KMS-11 (cell line): ENCODE results near the gene ABL2.

Experiments
- H2AFZ ChIP-seq: fragments of 200-600 bp; sonication (generic); 2 replicates; pipeline ENCODE4 v1.6.1; 2016; ENCODE audit warnings: antibody characterized with exemption, mixed run types, low read depth
- H3K27ac ChIP-seq: fragments of 200-600 bp; sonication (generic); 2 replicates; pipeline ENCODE4 v1.6.1; 2016; ENCODE audit warnings: mild to moderate bottlenecking, mixed run types
- H3K27me3 ChIP-seq: fragments of 200-600 bp; sonication (generic); 2 replicates; pipeline ENCODE4 v1.6.1; 2017; ENCODE audit warnings: mild to moderate bottlenecking, low read depth, mixed run types, moderate library complexity; ENCODE audit not compliant: insufficient read depth
- H3K36me3 ChIP-seq: fragments of 200-600 bp; sonication (generic); 2 replicates; pipeline ENCODE4 v1.6.1; 2017; ENCODE audit warnings: mild to moderate bottlenecking, mixed run types; ENCODE audit not compliant: insufficient read depth
- H3K4me1 ChIP-seq: fragments of 200-600 bp; sonication (generic); 2 replicates; pipeline ENCODE4 v1.6.1; 2016; ENCODE audit warnings: mild to moderate bottlenecking, low read depth, mixed run types; ENCODE audit not compliant: poor library complexity, severe bottlenecking
- H3K4me2 ChIP-seq: fragments of 200-600 bp; sonication (generic); 2 replicates; pipeline ENCODE4 v1.7.0; 2016; ENCODE audit warnings: mild to moderate bottlenecking, mixed run types
- H3K4me3 ChIP-seq: fragments of 200-600 bp; sonication (generic); IDR thresholded peaks from 2 replicates; pipeline ENCODE4 v1.6.1; 2017; ENCODE audit warnings: low read depth, low read length, mixed read lengths; ENCODE audit not compliant: insufficient read depth
- H3K79me2 ChIP-seq: fragments of 200-600 bp; sonication (generic); 2 replicates; pipeline ENCODE4 v1.6.1; 2016; ENCODE audit warnings: low read depth, mixed run types; ENCODE audit not compliant: insufficient read depth
- H3K9ac ChIP-seq: fragments of 200-600 bp; sonication (generic); 2 replicates; pipeline ENCODE4 v1.6.1; 2016; ENCODE audit warnings: mild to moderate bottlenecking, mixed run types
- H4K20me1 ChIP-seq: fragments of 200-600 bp; sonication (generic); 2 replicates; pipeline ENCODE4 v1.6.1; 2016; ENCODE audit warnings: mild to moderate bottlenecking, mixed run types; ENCODE audit not compliant: insufficient read depth
- CTCF ChIP-seq: fragments of 200-600 bp; sonication (generic); conservative IDR thresholded peaks from 2 replicates; pipeline ENCODE4 v1.6.1; 2017; ENCODE audit warnings: low read depth, mild to moderate bottlenecking, antibody characterized with exemption, low read length, moderate library complexity, mixed read lengths

Gene ABL2

GRCh38 chr1:179190861-179191260, 38.6 kb downstream of the ABL2 start:
- Histone ChIP-seq H3K79me2 (peaks cover 31% of the 10 kb centered on the region; the same call in 1 of the 2 replicates), H3K27ac (no peak overlapping the region), H4K20me1 (no peaks in the 10 kb centered on the region), H2AFZ (no peak overlapping the region), H3K27me3 (no peaks in the 10 kb centered on the region), H3K4me2 (no peak overlapping the region), H3K9ac (no peak overlapping the region), H3K36me3 (no peaks in the 10 kb centered on the region), H3K4me1 (no peaks in the 10 kb centered on the region), H3K4me3 (no peak overlapping the region)
- TF ChIP-seq CTCF = no peak

DNA sequence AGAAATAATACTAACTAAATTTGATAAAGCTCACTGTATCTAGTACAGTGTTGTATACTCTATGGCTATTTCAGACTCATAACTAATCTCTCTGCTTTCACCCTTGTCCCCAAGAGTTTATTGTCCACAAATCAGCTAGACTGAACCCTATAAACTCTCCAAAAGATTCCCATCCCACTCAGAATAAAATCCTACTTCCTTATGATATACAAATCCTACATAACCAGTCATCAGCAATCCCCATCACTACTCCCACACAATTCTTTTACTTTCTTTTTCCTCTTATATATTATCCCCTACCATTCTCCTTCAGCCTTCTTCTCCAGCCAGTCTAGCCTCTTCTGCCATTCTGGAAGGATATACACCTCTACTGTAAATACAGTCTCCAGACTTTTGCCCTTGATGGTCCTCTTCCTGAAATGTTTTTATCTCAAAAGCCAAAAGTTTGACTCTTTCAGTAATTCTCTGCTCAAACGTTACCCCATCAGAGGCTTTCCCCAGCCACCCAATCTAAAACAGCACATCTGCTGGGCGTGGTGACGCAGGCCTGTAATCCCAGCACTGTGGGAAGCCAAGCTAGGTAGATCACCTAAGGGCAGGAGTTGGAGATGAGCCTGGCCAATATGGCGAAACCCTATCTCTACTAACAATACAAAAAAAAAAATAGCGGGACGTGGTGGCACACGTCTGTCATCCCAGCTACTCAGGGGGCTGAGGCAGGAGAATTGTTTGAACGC, 41.6 kb downstream of the ABL2 start:
- H3K79me2 ChIP-seq = peaks cover 29% of the 10 kb centered on the region; the same call in 1 of the 2 replicates
- TF ChIP-seq CTCF = no peak
- no peak overlapping the region for H2AFZ ChIP-seq
- H3K27ac ChIP-seq = no peak overlapping the region
- no peak overlapping the region for H3K9ac ChIP-seq
- H3K36me3 ChIP-seq = no peaks in the 10 kb centered on the region
- H3K4me3 ChIP-seq = no peak overlapping the region
- H4K20me1 ChIP-seq = 0 out of 2 replicates have a peak, but pooled peaks cover under 1% of the 10 kb centered on the region
- no peak overlapping the region for H3K4me2 ChIP-seq
- no peaks in the 10 kb centered on the region for H3K4me1 ChIP-seq
- no peaks in the 10 kb centered on the region for H3K27me3 ChIP-seq

GRCh38 chr1:179187043-179187442, 42.4 kb downstream of the ABL2 start:
- no peak overlapping the region for H3K27ac ChIP-seq
- H2AFZ ChIP-seq = no peak overlapping the region
- no peaks in the 10 kb centered on the region for H3K4me1 ChIP-seq
- H3K27me3 ChIP-seq = no peaks in the 10 kb centered on the region
- H3K79me2 ChIP-seq = peaks cover 24% of the 10 kb centered on the region; the same call in 1 of the 2 replicates
- H3K4me3 ChIP-seq = no peak overlapping the region
- no peak for TF ChIP-seq CTCF
- H3K4me2 ChIP-seq = no peak overlapping the region
- H4K20me1 ChIP-seq = 0 out of 2 replicates have a peak, but pooled peaks cover 9% of the 10 kb centered on the region
- no peak overlapping the region for H3K9ac ChIP-seq
- H3K36me3 ChIP-seq = no peaks in the 10 kb centered on the region

- Histone ChIP-seq H3K27me3 (no peaks in the 10 kb centered on the region), H3K27ac (no peak overlapping the region), H3K79me2 (peaks cover 21% of the 10 kb centered on the region; the same call in 1 of the 2 replicates), H2AFZ (no peak overlapping the region), H3K4me1 (no peaks in the 10 kb centered on the region), H4K20me1 (0 out of 2 replicates have a peak, but pooled peaks cover 16% of the 10 kb centered on the region), H3K4me2 (no peak overlapping the region), H3K4me3 (no peak overlapping the region), H3K9ac (no peak overlapping the region), H3K36me3 (no peaks in the 10 kb centered on the region)
- TF ChIP-seq CTCF = no peak
Measured at GRCh38 chr1:179184403-179184802, 45.1 kb downstream of the ABL2 start.
